SIG-M5 treated with dmso at 0.1 percent for 504 hours (cell line): ENCODE results near the gene DAP.

ENCODE experiments used
- DNase-seq: peaks from one replicate; lab custom pipeline; 2025; ENCODE audit not compliant: unreplicated experiment; lab: John Stamatoyannopoulos, UW

Gene DAP

GRCh38 chr5:10761185-10761932 is at the start of gene DAP:
TSS of gene DAP (minus strand) at chr5:10761234. CDS start at chr5:10761068, 166 bp downstream.
- DNase-seq, result peak; percentile 83

DNA sequence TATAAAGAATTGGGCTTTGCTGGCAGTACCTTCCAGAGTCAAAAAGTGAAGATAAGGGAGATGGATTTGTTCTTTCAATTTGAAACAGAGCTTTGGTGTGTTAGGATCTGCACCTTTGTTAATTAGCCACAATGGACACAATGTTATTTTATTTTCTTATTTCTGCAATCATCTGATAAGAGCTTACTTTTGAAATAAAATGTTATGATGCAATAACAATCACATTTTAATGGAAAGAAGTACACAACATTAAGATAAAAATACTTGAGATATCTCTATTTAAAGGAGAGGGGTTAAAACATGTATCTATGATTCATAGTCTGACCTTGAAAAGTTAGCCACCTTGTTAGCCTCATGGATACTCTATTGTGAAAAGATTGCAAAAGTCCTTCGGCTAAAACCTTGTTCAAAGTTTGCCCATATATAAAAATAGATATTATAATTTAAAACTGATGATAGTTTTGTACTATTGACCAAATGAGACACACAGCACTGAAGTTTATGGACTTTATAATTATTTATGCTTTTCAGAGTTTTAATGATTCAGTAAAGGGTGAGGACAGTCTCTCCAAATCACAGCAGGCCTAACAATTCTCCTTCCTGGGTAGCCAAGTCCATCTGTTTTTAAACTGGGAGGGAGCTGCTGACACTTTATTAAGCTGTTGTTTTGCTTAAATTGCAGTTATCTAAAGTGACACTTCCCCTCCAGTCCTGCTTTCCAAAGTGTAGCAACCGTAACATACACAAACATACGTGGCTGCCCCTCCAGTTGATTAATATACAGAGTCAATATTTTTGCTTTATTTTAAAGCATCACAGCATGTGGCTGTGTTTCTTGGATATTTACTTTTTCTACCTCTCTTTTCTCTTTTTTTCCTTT is 47.6 kb upstream of the DAP start:
- DNase-seq, result no peak

DNA sequence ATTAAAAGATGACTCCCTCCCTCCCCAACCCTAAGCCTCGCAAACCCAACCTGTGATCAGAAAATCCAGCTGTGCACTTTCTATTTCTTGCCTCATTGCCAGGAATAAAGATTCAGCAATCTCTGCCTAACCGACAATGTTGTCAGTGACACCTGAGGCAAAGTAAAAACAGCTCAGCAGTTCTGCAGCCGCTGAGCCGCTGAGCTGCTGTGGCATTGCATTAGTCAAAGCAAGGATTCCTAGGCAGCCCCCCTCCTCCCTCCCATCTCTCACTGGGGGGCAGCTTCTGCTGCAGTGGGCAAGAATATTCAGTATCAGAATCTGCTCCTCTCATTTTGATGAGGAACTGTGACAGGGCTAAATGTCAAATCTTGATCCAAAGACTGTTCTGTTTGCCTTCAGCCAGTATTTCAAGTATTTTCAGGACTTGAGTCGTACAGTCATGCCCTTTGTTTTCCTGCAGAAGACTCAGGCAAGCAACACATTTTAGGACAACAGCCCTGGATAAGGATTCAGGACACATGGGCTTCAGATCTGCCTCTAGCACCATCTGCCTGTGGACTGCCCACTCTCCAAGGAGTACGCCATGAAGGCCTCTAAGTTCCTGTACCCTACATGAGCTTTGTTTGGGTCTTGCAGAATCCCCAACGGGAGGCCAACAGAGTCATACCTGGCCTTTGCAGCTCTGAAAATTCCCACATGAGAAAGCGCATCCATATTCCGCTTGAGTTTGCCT is 41.1 kb upstream of the DAP start:
- no peak for DNase-seq

DNA sequence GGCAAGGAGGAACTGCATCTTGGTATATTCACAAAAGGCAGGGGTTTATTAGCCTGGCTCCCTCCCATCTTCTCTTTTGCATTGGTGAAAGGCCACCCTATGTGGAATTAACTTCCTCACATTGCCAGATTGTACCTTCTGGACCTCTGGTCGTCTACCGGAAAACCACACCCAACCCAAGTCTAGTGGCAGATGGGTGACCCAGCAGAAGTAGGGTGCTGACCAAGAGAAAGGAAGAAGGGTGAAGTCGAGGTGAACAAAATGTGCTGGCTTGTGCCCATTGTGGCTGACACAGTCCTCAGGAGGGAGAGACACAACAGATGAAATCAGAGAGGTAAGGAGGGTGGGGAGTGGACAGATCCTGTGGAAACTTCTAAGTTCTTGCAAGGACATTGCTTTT is 39.8 kb upstream of the DAP start:
- DNase-seq, result no peak

DNA sequence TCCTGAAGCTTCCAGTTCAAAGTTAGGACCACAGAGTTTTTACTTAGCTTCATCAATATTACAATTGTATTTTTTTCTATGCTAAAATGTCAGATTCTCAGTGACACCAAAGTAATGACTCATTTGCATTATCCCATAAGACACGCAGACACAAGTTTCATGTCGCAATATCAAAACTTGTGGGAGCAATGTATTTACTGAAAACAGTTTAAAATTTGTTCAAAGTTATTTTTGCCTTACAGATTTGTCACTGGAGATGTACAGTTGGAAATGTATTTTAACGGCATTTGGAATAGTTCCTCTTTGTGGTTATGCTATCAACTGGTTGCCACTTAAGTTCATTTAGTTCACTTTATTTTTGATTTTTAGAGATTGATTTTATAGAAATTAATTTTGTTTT is 36.2 kb upstream of the DAP start:
- peak; percentile 84 for DNase-seq

DNA sequence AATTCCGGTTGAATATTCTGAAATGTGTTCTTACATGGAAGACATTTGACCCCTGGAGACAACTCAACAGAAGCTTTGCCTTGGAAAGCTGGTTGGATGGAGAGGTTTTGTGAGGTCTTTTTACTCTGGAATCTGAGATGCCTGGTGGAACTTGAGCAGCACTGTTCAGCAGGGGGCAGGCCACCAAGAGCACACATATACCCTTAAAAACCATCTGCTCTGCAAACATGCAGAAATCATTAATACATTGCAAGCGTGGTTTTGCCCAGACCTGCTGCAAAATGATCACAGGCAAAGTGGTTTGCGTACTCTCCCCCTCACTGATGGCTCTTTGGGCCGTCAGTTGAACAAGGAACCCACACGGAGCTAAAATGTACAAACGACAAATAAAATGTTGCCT is 32.8 kb upstream of the DAP start:
- no peak for DNase-seq

DNA sequence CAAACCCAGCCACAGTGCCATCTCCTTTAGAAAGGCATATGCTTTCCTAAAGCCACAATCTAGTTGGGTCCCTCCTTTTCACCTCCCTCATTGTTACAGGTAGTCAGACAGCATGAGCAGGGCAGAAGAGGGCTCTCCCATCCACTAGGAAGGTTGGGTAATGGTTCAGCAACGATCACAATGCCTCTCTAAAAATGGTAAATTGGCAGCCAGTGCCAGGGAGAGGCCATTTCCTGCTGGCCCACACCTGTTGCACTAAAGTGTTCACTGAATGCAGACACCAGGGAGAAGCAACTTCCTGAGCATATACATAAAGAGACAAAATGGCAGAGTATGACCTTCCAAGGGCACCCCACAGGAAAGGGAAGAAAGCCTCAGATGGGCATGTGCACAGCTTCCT is 31.3 kb upstream of the DAP start:
- no peak for DNase-seq

DNA sequence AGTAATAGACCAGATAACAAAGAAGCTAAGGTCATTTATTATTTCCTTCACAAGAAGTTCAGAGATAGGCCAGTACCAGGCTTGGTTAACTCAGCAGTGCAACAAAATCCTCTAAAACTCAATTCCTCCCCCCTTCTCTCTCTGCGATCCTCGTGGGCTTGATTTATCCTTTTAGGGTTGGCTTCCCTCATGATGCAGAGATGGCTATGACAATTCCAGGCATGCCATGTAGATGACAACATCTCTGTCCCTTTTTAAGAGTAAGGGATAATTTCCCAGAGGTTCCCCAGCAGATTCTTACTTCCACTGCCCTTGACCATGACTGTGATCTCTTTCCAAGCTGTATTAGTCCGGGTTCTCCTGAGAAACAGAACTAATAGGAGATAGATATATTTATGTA is 28.7 kb upstream of the DAP start:
- DNase-seq, result no peak

DNA sequence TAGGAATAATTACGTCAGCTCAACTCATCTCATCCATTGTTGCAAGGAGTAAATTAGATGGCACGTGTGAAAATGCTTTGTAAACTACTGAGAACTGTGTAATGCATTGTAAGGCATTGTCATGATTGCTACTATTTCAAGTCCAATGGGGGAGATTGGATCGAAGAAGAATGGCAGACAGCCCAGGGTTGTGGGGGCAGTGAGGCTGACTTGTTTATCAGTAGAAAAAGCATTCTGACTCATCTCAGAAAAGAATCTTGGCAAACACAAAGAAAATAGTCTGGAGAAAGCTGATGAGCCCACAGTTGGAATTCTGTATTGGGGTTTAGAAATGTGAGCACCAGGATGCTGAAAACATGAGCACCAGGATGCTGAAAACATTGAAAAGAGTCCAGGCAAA is 28.0 kb upstream of the DAP start:
- no peak for DNase-seq

DNA sequence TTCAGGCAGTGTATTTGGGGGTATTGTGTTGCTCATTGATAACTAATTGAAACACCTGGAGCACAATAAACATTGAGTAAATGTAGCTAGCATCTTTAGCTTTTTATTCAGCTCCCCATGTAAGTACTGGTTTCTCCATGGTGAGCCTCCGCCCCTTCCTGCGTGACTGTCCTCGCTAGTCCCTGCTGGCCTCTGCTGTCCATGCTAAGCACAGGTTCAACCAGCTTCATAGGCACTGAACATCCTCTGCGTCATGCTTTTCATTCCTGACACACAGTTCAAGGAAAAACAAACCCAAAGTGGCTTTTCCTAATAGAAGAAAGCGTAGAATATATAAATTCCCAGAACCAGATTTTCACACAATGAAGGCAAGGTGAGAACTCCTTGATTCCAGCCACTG is 27.3 kb upstream of the DAP start:
- DNase-seq, result no peak

DNA sequence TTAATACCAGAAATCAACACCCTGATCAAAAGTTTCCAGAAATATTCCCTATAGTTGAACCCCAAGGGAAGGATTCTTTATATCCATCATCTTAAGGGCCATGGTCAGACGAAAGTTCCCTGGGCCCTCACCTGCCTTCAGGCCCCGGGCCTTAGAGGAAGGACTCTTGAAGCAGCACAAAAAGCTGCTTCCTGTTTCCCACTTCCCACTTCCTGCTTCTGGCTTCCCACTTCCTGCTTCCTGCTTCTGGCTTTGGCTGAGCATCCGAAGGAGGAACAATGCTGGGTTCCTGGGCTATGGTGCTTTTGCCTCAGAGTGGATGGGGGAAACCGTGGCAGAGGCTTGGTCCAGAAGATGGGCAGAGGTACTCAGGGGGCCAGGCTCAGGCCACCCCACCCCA is 25.8 kb upstream of the DAP start:
- no peak for DNase-seq

GRCh38 chr5:10780208-10780607 is 19.2 kb upstream of the DAP start:
- DNase-seq, result peak; percentile 13

DNA sequence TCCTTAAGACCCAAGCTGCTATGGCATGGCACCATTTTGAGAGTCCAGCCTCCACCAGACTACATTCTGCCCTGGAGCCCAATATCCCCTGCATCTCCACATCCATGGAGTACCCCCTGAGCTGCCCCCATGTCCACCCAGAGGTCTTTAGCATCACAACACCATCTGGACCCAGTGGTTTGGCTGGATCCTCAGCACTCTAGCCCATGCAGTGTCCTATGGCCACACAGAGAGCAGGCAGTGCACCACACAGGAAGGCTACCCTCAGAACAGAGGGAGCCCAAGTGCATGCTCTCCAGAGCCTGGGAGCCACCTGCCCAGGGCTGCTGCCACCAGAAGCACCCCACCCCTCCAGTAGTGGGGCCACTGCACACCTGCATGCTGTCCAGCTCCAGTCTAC is 18.6 kb upstream of the DAP start:
- no peak for DNase-seq

DNA sequence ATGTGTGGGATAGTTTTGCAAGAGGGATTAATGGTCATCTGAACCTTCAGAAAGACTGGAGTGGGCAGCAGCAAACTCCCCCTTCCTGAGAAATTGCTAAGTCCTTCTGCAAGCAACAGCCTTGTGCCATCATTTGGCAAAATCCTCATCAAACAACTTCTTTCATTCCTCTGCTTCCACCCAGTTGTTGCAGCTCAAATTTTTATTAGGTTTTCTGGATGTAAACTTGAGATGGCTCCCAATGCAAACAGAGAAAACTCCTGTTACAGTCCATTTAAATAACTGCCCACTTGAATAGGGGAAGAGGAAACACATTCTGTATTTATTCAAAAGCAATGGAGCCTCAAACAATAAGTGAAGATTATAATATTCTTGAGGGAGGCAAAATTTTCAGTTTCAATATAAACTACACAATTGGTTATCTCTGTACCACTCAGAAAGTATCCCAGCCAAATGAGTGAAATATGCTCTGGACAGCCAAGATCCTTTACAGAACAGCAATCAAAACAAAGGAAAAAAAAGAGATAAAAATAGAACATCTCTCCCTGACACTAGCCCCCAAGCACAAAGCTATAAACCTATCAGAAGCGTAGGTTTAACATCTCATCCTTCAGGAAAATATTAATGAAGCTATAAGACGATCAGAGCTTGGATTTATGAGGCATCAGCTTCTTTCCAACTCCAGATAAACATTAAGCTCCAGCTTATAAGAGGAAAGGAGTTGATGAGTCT is 17.3 kb upstream of the DAP start:
- DNase-seq, result no peak

GRCh38 chr5:10775646-10776045 is 14.6 kb upstream of the DAP start:
- no peak for DNase-seq

DNA sequence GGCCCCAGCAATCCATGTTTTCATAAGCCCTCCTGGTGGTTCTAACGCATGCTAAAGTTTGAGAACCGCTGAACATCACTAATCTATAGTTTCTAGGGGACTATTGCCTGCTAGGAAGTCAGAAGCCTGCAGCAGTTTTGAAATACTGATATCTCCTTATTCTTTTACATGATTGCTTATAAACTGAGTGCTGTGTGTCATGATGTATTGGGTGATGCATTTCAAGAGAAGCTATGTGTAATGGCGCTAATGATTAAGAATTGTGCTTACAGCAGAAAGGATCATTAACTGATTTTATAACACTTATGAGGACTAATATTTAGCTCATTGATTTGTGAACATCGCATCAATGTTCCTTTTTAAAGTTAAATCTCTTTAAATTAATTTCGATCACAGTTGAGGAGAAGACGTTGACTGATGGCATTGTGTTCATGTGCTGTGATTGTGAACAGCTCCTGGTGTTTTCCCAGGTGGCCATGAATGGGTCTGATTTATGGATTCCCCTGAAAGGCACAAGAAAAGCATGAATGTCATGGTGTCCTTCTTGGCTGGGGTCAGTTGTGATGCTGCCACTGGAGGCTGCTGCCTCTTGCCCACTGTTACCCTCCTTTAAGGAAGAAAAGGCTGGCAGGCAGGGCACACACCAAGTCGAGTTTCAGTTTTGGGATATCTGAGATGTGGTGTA is 12.0 kb upstream of the DAP start:
- DNase-seq, result no peak

DNA sequence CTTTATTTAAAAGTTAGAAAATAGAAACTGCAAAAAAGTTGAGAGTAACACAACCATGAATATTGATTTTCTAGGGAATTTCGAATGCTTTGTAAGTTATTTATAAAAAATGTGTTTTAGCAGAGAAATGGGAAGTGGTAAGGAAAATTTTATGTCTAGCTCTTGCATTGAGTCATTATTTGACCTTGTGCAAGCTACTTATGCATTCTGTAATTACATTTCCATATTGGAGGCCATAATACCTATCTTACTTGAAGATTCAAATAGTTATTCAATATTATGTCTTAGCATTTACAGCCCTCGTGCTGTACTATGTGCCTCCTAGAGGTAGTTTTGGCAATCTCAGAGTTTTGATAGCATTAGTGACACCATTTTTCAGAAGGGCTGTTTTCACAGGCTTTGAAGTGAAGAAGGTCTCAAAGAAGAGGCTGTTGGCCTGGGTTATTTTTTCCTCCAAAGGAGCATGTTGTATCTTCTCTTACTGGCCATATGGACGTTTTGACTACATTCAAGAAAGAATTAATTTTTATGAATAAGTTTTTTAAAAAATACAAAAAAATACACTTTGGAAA is 7.4 kb upstream of the DAP start:
- peak; percentile 34 for DNase-seq

- DNase-seq, result peak; percentile 8
Measured at GRCh38 chr5:10762776-10763500, 1.9 kb upstream of the DAP start.
